Germinal center (tissue), 1 donor: ENCODE measurements around the gene ZNF534.
"Not testable (repeated sequence)": the region's sequence is repeated elsewhere in the genome, so short reads cannot be mapped to it uniquely, and the experiment has no call there.

Experiments used
- DNase-seq: peaks from one replicate; pipeline ENCODE4 v3.0.0; 2012; ENCODE audit warnings: mixed read lengths, low spot score

The ZNF534 gene

GRCh38 chr19:52428937-52429336, at the start of gene ZNF534:
Gene ZNF534, plus strand, starts transcription at chr19:52429148. Its CDS starts 2,327 bp downstream, at chr19:52431475.
- DNase-seq: no peak

GRCh38 chr19:52391135-52391534, 37.8 kb upstream of the ZNF534 start:
- DNase-seq: no peak

DNA sequence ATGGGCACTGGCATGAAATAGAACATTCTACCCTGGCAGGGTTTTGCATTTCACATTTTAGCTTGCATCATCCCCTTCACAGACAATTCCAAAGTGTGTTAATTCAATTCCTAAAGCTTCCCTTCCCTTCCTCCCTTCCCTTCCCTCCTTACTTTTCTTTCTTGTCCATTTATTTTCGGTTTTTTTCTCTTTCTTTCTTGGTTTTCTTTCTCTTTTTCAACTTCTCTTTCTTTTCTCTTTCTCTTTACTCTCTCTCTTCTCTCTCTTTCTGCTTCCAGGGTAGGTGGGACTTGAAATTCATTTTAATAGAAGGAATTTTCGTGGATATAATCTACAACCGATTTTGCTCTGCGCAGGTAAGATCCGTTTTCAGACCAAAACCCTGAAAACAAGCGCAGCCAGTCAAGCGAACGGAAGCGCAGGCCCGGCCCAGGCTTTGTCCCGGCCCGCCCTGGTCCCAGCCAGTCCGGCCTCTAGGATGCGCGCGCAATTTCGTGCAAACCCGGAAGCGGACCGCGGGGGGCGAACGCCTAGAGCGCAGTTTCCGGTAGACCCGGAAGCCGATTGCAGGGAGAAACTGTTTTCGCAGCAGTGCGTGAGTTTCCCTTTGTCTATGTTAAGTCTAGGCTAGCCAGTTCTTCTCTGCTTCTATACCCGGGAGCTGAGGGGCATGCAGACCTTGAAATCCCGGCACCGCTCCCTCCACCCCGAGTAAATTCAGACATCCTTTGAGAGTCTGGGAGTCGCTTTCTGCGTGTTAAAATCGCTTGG, 31.5 kb upstream of the ZNF534 start, which contains the start of gene ZNF528:
TSS of gene ZNF528 (plus strand) at position 540 of the 771 bp plus-strand sequence. CDS start 4,165 bp downstream, outside the sequence.
- peak; percentile 96 for DNase-seq

- DNase-seq: peak; percentile 10
Measured at GRCh38 chr19:52398081-52398441, 30.9 kb upstream of the ZNF534 start.

- no peak for DNase-seq
Measured at GRCh38 chr19:52410276-52410675, 18.7 kb upstream of the ZNF534 start.

DNA sequence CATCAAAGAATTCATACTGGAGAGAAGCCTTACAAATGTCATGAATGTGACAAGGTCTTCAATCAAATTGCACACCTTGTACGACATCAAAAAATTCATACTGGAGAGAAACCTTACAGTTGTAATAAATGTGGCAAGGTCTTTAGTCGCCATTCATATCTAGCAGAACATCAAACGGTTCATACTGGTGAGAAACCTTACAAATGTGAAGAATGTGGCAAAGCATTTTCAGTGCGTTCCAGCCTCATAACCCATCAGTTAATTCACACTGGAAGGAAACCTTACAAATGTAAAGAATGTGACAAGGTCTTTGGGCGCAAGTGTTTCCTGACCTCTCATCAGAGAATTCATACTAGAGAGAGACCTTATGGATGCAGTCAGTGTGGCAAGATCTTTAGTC, 13.2 kb upstream of the ZNF534 start:
- DNase-seq: no peak

DNA sequence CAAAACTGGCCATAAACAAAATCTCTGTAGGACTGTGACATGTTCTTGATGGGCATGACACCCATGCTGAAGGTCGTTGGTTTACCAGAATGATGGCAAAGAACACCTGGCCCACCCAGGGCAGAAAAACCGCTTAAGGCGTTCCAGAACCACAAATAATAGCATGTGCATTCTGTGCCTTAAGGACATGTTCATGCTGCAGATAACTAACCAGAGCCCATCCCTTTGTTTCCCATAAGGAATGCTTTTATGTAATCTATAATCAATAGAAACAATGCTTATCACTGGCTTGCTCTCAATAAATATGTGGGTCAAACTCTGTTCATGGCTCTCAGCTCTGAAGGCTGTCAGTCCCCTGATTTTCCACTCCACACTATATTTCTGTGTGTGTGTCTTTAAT, 13.2 kb downstream of the ZNF534 start:
- no peak for DNase-seq

- no peak for DNase-seq
Measured at GRCh38 chr19:52444506-52444905, 15.6 kb downstream of the ZNF534 start.

DNA sequence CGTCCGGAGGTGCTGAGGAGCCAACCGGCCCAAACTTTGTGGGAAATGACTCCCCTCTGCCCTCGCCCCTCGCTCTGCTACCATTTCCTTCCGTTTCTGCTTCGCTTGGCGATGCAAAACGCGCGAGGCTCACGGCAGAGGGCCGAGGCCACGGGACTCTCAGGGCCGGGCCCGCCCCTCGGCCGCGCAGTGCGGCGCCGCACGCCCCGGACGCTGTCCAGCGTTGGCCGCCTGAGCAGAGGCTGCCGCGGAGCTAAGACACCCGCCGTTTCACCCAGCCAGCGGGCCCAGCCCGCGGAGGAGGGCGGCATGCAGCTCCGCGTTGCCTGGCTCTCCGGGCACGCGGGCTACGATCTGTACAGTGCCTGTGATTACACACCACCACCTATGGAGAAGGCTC, 22.3 kb downstream of the ZNF534 start:
- DNase-seq: no peak

- DNase-seq: peak; percentile 24
Measured at GRCh38 chr19:52453324-52454094, 24.6 kb downstream of the ZNF534 start, which contains the start of gene ZNF578. Gene ZNF578, plus strand, starts transcription at chr19:52453553. Its CDS starts 48,293 bp downstream, at chr19:52501846.

GRCh38 chr19:52464798-52465470, 36.0 kb downstream of the ZNF534 start:
- DNase-seq: no peak

DNA sequence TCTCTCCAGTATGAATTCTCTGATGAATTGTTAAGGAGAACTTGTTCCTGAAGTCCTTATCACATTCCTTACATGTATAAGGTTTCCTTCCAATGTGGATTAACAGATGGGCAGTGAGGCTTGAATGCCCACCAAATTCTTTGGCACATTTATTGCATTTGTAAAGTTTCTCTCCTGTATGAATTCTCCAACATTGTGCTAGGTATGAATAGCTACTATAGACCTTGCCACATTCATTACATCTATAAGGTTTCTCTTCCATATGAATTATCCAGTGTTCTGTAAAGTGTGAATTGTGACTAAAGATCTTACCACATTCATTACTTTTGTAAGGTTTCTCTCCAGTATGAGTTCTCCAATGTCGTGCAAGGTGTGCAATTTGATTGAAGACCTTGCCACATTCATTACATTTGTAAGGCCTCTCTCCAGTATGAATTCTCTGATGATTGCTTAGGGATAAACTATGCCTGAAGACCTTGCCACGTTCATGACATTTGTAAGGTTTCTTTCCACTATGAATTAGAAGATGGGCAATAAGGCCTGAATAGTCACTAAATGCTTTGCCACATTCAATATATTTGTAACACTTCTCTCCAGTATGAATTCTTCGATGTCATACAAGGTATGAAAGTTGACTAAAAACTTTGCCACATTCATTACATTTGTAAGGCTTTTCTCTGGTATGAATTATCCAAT, 44.9 kb downstream of the ZNF534 start:
- DNase-seq: no peak

DNA sequence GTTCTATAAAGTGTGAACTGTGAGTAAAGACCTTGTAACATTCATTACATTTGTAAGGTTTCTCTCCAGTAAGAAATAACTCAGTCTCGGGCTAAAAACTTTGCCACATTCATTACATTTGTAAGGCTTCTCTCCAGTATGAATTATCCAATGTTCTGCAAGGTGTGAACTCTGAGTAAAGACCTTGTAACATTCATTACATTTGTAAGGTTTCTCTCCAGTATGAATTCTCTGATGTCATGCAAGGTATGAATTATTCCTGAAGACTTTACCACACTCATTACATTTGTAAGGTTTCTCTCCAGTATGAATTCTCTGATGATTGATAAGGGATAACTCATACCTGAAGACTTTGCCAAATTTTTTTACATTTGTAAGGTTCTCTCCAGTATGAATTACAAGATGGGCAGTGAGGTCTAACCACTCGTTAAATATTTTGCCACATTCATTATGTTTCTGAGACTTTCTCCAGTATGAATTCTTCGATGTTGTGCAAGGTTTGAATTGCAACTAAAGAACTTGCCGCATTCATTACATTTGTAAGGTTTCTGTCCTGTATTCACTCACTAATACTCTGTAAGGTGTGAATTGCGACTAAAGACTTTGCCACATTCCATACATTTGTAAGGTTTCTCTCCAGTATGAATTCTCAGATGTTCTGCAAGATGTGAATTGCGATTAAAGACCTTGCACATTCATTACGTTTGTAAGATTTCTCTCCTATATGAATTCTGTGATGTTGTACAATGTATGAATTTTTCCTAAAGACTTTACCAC, 45.6 kb downstream of the ZNF534 start:
- DNase-seq: no peak

- DNase-seq: not testable (repeated sequence)
Measured at GRCh38 chr19:52484111-52484743, 55.3 kb downstream of the ZNF534 start.

- DNase-seq: not testable (repeated sequence)
Measured at GRCh38 chr19:52485064-52485463, 56.1 kb downstream of the ZNF534 start.

- not testable (repeated sequence) for DNase-seq
Measured at GRCh38 chr19:52485561-52486240, 56.8 kb downstream of the ZNF534 start.

DNA sequence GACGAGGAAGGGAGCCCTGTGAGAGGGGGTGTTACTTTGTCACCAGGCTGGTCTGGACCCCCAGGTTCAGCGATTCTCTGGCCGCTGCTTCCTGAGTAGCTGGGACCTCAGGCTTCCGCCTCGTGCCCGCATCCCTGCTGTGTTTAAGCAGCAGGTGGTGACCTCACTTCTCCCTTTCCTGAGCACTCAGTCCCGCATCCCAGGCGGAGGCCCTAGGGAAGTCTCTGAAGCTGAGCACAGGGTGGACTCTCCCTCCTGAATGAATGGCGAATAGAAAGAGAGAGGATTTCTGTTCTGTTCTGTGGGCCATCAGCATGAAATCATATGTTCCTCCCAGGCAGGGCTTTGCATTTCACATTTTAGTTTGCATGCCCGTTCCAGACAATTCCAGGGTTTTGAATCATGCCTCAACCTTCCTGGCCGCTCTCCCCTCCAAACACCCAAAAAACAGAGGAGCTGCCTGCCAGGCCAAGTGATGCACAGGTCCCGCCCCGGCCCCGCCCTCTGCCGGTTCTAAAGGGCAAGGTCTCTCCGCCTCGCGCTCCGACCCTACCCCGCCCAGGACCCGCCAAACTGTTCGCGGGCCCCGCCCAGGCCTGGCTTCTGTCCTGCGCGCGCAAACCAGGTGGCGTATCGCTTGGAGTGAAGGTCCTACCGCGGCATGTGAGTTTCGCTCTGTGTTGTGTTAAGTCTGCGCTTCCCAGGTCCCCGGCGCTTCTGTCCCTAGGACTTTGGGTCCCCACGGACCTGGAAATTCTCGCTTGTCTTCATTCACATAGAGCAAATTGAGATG, 63.4 kb downstream of the ZNF534 start:
- peak; percentile 2 for DNase-seq

DNA sequence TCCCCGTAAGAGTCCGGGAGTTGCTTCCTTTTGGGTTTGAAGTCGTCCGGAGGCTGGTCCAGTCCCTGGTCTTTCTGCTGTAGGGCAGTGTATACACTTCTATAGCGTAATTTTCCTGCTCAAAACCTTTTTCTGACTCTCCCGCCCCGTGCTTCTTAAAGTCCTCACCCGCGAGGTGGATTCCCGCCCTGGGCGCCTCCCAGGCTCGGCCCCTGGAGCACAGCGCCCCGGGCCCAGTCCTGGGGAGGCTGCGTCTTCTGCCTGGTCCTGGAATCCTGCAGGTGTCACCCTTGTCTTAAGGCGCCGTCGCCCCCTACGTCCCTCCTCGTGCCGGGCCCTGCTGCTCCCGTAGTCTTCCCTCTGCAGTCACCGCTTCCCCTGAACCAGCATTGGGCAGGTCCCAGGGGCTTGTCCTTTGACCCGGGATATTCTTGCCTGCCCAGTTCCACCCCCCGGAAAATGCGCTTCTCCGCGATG, 64.1 kb downstream of the ZNF534 start:
- no peak for DNase-seq

- DNase-seq: no peak
Measured at GRCh38 chr19:52494518-52494917, 65.6 kb downstream of the ZNF534 start.
